ENCODE data around the gene MYEOV.

DNA sequence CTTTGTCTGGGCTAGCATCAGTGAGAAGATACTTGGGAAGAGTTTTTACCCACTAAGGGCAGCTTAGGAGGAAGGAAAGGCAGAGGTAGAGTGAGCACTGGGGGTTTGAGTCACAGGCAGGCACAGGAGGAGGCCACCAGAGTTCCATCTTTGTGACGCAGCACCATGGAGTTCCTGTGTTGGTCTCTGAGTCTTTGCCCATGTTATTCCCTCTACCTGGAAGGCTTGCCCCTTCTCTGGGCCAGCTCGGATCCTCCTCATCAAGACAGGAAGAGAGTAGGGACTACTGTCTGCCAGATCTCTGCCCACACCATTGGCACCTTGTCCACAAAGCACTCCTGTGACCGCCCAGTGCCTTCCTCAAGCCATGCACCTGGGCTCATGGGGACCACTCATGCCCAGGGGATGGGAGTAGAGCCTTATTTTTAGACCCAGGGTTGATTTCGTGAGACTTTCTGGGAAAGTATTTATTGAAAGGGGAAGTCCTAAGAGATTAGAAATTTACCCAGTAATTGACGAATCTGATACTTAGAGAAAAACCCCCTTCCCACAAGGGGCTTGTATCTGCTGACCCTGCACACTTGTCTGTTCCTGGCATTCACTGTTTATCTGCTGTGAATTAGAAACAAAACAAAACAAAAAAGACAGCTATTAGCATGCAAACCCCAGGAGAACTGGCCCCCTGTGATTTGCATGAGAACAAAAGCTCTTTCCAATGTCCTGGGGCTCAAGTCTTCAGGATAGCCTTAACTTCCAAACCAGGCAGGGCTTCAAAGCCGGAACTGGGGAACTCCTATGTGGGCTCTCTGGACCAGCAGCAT, 35.9 kb upstream of the MYEOV start:
- TF ChIP-seq MEIS1 (CRISPR knock-in tag; IDR thresholded peaks at IDR 0.05; ENCODE audit: borderline replicate concordance) = no peak
- TF ChIP-seq PRDM1 (tag by site-specific recombination; IDR thresholded peaks at IDR 0.05) = no peak
- TF ChIP-seq YY1 (tag by site-specific recombination; IDR thresholded peaks at IDR 0.05) = no peak
- TF ChIP-seq, protein P1, sequence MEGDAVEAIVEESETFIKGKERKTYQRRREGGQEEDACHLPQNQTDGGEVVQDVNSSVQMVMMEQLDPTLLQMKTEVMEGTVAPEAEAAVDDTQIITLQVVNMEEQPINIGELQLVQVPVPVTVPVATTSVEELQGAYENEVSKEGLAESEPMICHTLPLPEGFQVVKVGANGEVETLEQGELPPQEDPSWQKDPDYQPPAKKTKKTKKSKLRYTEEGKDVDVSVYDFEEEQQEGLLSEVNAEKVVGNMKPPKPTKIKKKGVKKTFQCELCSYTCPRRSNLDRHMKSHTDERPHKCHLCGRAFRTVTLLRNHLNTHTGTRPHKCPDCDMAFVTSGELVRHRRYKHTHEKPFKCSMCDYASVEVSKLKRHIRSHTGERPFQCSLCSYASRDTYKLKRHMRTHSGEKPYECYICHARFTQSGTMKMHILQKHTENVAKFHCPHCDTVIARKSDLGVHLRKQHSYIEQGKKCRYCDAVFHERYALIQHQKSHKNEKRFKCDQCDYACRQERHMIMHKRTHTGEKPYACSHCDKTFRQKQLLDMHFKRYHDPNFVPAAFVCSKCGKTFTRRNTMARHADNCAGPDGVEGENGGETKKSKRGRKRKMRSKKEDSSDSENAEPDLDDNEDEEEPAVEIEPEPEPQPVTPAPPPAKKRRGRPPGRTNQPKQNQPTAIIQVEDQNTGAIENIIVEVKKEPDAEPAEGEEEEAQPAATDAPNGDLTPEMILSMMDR (tag by site-specific recombination; IDR thresholded peaks at IDR 0.05) = no peak
- no peak for TF ChIP-seq ZBTB17 (tag by site-specific recombination; IDR thresholded peaks at IDR 0.05)
- no peak for TF ChIP-seq ZNF701 (tag by site-specific recombination; IDR thresholded peaks at IDR 0.05)
- TF ChIP-seq ZNF664 (tag by site-specific recombination; IDR thresholded peaks at IDR 0.05) = no peak
- TF ChIP-seq ZNF266 (tag by site-specific recombination; IDR thresholded peaks at IDR 0.05; ENCODE audit: low read depth) = no peak
- no peak for TF ChIP-seq ZBTB1 (tag by site-specific recombination; IDR thresholded peaks at IDR 0.05)
- no peak for TF ChIP-seq ZNF544 (tag by site-specific recombination; IDR thresholded peaks at IDR 0.05)
- no peak for TF ChIP-seq ZNF23 (tag by site-specific recombination; IDR thresholded peaks at IDR 0.05; ENCODE audit: borderline replicate concordance)

Measured in HEK293 (cell line).